ENCODE measurements around the gene APBA2. TPM values are rescaled to one million over a fixed set of nuclear protein-coding genes. Genes with fewer than 3 reads are reported as not detected.

The APBA2 gene
- total RNA-seq, 1 donor from 2014 or later: 3.8 TPM

DNA sequence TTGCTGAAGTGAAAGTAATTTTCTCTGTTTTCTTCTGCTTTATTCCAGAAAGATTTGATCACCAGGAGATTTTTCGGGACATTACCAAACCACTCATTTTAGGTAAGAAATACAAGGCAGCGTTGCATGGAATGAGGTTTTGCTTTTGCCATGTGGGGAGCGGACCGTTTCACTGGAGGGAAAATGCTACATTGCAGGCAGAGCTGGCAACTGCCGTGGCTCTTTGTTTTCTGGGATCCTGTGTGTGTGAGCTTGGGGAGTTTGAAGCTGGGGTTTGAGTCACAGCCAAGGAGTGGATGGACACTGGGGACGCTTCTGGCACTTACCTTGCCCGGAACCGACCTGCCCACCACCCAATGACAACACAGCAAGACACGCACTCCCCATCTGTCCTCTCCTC is 109.9 kb downstream of the APBA2 start:
- TF ChIP-seq, protein P1, sequence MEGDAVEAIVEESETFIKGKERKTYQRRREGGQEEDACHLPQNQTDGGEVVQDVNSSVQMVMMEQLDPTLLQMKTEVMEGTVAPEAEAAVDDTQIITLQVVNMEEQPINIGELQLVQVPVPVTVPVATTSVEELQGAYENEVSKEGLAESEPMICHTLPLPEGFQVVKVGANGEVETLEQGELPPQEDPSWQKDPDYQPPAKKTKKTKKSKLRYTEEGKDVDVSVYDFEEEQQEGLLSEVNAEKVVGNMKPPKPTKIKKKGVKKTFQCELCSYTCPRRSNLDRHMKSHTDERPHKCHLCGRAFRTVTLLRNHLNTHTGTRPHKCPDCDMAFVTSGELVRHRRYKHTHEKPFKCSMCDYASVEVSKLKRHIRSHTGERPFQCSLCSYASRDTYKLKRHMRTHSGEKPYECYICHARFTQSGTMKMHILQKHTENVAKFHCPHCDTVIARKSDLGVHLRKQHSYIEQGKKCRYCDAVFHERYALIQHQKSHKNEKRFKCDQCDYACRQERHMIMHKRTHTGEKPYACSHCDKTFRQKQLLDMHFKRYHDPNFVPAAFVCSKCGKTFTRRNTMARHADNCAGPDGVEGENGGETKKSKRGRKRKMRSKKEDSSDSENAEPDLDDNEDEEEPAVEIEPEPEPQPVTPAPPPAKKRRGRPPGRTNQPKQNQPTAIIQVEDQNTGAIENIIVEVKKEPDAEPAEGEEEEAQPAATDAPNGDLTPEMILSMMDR (IDR thresholded peaks at IDR 0.05): no peak
- ATAC-seq: no peak
- intact Hi-C loops (cut with DNase I): no loop called here

DNA sequence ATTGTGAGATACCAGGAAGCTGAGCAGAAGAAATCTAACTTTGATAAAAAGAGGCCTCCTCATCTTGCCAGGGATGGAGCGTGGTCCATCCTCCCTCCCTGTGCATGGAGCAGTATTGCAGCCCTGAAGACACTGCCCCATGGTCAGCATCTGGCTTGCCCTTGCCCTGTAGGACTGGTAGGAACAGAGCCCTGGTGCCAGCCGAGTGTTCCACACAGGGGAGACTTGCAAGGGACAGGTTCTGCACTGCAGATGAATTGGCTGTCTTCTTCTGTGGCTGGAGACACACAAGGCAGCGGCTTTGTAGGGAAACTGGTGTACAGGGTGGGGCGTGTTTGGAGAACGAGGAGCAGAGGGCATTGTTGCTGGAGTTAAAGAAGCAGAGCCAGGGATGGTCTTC is 110.5 kb downstream of the APBA2 start:
- no peak overlapping the region for H3K27ac ChIP-seq
- H3K4me1 ChIP-seq: peaks cover 4% of the 10 kb centered on the region
- DNase-seq (no peak), ATAC-seq (no peak)
- no peaks in the 10 kb centered on the region for H3K36me3 ChIP-seq
- TF ChIP-seq, protein P1 (IDR thresholded peaks at IDR 0.05): no peak
- no peak overlapping the region for H3K4me3 ChIP-seq
- H3K9me3 ChIP-seq: no peaks in the 10 kb centered on the region
- intact Hi-C loops (cut with DNase I): no loop called here
- no peaks in the 10 kb centered on the region for H3K27me3 ChIP-seq (ENCODE audit: low read depth)

More for the DNA sequence above, 109.9 kb downstream of the APBA2 start:
- H3K9me3 ChIP-seq: no peaks in the 10 kb centered on the region
- H3K4me1 ChIP-seq: peaks cover 4% of the 10 kb centered on the region
- no peak for DNase-seq
- H3K36me3 ChIP-seq: no peaks in the 10 kb centered on the region
- no peak overlapping the region for H3K4me3 ChIP-seq
- H3K27ac ChIP-seq: no peak overlapping the region
- no peaks in the 10 kb centered on the region for H3K27me3 ChIP-seq (ENCODE audit: low read depth)

DNA sequence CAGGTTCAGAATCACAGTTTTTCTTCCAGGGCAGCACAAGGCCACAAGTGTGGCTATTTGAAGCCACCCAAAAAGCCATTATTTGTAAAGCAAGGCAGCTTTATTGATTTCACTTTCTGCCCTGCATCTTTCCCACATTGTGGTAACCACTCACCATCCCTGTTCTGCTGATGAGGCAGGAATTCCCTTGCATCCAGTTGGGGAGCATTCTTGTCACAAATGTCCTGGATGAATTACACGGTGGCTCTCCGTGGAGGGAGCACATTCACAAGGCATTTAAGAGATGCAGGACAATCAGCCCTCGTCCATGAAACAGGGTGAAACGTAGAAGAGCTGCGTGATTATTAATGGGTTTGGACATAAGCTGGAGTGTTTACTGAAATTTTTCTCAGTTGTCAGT is 111.2 kb downstream of the APBA2 start:
- no peak overlapping the region for H3K27ac ChIP-seq
- H3K4me3 ChIP-seq: no peak overlapping the region
- intact Hi-C loops (cut with DNase I): no loop called here
- no peaks in the 10 kb centered on the region for H3K27me3 ChIP-seq (ENCODE audit: low read depth)
- no peaks in the 10 kb centered on the region for H3K9me3 ChIP-seq
- H3K4me1 ChIP-seq: peaks cover 4% of the 10 kb centered on the region
- DNase-seq: no peak
- ATAC-seq: no peak
- TF ChIP-seq, protein P1 (IDR thresholded peaks at IDR 0.05): no peak
- H3K36me3 ChIP-seq: no peaks in the 10 kb centered on the region

DNA sequence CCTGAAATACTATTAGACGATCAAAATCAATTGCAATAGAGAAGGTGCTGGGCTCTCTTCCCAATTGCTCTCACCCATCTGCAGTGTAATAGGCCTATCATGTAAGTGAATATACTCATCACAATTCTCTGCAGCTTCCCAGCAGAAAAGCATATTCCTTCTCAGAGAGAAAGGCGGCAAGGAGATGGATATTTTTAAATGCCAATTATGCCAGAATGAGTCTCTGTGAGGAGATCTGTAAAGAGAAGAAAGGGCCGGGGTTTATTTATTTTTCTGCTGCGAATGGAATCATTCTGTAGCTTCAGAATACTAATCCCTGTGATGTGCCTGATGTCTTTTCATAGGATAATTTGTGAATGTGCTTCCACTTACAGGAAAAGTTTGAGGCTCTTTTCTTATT is 112.0 kb downstream of the APBA2 start:
- no peak for ATAC-seq
- Histone ChIP-seq H3K4me1 (peaks cover 4% of the 10 kb centered on the region), H3K36me3 (no peaks in the 10 kb centered on the region), H3K4me3 (no peak overlapping the region), H3K27me3 (ENCODE audit: low read depth) (no peaks in the 10 kb centered on the region), H3K27ac (no peak overlapping the region), H3K9me3 (no peaks in the 10 kb centered on the region)
- DNase-seq: no peak
- intact Hi-C loops (cut with DNase I): no loop called here
- TF ChIP-seq, protein P1 (IDR thresholded peaks at IDR 0.05): no peak

DNA sequence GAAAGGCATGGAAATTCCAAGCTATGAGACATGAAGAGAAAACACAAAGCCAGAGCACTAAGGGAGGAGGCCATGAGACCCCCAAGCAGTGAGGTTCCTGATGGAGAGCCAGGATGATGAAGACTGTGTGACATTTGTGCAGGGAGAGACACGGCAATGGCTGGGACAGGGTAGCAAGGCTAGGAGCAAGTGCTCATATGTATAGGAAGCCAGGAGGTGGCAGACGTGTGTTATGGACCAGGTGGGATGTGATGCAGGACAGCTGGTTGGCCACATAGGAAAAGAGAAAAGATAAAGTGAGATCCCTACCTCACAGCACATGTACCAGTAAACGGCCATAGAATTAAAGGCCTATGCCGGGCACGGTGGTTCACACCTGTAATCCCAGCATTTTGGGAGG is 112.7 kb downstream of the APBA2 start:
- H3K36me3 ChIP-seq: no peaks in the 10 kb centered on the region
- H3K9me3 ChIP-seq: no peaks in the 10 kb centered on the region
- intact Hi-C loops (cut with DNase I): no loop called here
- no peak overlapping the region for H3K4me3 ChIP-seq
- H3K27ac ChIP-seq: no peak overlapping the region
- H3K4me1 ChIP-seq: no peaks in the 10 kb centered on the region
- no peak for ATAC-seq
- TF ChIP-seq, protein P1 (IDR thresholded peaks at IDR 0.05): no peak
- no peak for DNase-seq
- no peaks in the 10 kb centered on the region for H3K27me3 ChIP-seq (ENCODE audit: low read depth)

Data from lower lobe of right lung (tissue), 2 donors.